ENCODE results near the gene KCNK3.

KCNK3 gene

DNA sequence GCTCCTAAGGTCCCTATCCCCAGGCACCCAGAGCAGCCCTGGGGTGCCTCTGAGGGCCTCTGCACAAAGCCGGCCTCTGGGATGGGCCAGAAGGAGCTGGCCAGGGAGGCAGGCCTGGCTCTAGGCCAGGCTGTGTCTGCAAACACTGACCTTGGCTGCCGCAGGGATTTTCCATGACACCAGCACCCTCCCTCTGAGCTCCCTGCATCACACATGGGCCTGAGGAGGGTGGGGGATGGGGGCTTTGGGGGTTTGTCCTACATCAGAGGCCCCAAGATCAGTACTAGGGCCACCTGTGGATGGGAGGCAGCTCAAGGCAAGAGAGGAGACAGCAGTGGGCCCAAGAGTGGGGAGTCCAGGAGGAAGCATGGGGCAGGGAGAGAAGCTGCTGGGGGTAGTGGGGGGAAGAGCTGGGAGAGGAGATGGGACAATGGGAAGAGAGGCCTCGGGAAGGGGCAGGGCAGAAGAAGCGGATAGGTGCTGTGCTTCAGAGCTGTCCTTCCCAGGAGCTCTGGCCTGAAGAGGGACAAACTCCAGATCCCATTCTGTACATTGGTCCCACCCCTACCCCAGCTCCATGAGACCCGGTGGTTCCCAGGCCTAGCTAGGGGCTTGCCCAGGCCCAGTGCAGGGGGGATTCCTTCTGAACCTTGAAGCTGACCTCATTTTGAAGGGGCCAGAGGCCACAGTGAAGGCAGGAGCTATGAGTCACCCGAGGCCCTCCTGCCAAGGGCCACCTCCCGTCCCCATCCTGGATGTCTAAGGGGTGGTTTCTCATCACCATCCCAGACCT is 28.0 kb downstream of the KCNK3 start:
- Histone ChIP-seq H3K27me3 (ENCODE audit: insufficient read depth, low read depth) (no peaks in the 10 kb centered on the region), H3K79me2 (ENCODE audit: insufficient read depth, low read depth) (no peaks in the 10 kb centered on the region), H3K36me3 (ENCODE audit: insufficient read depth) (no peaks in the 10 kb centered on the region), H3K27ac (no peak overlapping the region), H3K4me3 (IDR thresholded peaks at IDR 0.05; ENCODE audit: insufficient read depth, low read depth, low read length) (no peak overlapping the region), H3K4me1 (ENCODE audit: low read depth, poor library complexity, severe bottlenecking) (no peaks in the 10 kb centered on the region), H3K9ac (no peak overlapping the region), H3K4me2 (no peak overlapping the region), H2AFZ (ENCODE audit: low read depth) (no peak overlapping the region), H4K20me1 (ENCODE audit: insufficient read depth) (no peaks in the 10 kb centered on the region)
- TF ChIP-seq, protein P1, sequence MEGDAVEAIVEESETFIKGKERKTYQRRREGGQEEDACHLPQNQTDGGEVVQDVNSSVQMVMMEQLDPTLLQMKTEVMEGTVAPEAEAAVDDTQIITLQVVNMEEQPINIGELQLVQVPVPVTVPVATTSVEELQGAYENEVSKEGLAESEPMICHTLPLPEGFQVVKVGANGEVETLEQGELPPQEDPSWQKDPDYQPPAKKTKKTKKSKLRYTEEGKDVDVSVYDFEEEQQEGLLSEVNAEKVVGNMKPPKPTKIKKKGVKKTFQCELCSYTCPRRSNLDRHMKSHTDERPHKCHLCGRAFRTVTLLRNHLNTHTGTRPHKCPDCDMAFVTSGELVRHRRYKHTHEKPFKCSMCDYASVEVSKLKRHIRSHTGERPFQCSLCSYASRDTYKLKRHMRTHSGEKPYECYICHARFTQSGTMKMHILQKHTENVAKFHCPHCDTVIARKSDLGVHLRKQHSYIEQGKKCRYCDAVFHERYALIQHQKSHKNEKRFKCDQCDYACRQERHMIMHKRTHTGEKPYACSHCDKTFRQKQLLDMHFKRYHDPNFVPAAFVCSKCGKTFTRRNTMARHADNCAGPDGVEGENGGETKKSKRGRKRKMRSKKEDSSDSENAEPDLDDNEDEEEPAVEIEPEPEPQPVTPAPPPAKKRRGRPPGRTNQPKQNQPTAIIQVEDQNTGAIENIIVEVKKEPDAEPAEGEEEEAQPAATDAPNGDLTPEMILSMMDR (conservative IDR thresholded peaks at IDR 0.05; ENCODE audit: low read depth, low read length) = no peak

DNA sequence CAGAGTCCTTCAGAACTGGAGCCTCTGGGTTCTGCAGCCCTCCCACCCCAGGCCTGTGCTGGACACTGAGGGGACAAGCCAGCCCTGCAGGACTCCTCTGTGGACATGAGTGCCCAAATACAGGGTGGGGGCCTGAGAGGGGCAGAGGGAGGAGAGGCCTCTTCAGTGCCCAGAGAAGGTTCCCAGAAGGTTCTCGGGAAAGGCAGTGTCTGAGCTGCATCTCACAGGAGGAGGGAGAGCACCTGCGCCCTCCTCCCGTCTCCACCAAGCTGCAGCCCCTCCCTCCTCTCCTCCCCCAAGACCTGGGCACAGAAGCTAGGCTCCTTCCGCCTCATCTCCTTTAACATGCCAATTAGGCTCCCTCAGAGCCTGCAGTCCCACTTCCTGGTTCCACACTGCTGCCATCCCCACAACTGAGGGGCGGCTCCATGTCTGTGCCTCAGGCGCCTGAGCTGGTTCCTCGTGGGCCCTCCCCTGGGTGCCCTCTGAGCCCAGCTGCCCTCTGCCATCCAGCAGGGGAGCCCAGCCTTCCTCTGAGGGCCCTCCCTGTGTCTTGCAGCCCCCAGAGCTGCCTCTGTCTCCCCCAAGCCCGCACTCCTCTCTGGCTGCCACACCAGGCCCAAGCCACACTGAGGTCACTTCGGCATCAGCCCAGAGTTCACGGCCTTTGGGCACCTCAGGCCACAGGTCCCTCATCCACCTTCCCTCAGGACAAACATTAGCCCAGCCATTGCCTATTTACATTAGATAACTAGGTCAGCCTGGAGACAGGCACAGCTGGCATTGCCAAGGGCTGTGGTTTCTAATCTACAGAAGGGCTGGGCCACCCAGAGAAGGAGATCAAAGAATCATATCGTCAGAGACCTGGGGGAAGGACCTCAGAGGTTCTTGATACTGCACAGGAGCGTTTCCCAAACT is 28.9 kb downstream of the KCNK3 start:
- no peaks in the 10 kb centered on the region for H3K27me3 ChIP-seq (ENCODE audit: insufficient read depth, low read depth)
- no peak overlapping the region for H3K4me2 ChIP-seq
- H2AFZ ChIP-seq (ENCODE audit: low read depth) = no peak overlapping the region
- no peaks in the 10 kb centered on the region for H3K79me2 ChIP-seq (ENCODE audit: insufficient read depth, low read depth)
- H3K36me3 ChIP-seq (ENCODE audit: insufficient read depth) = no peaks in the 10 kb centered on the region
- H3K9ac ChIP-seq = no peak overlapping the region
- TF ChIP-seq, protein P1 (conservative IDR thresholded peaks at IDR 0.05; ENCODE audit: low read depth, low read length) = no peak
- H3K4me3 ChIP-seq (IDR thresholded peaks at IDR 0.05; ENCODE audit: insufficient read depth, low read depth, low read length) = no peak overlapping the region
- H3K27ac ChIP-seq = no peak overlapping the region
- no peaks in the 10 kb centered on the region for H3K4me1 ChIP-seq (ENCODE audit: low read depth, poor library complexity, severe bottlenecking)
- H4K20me1 ChIP-seq (ENCODE audit: insufficient read depth) = no peaks in the 10 kb centered on the region

DNA sequence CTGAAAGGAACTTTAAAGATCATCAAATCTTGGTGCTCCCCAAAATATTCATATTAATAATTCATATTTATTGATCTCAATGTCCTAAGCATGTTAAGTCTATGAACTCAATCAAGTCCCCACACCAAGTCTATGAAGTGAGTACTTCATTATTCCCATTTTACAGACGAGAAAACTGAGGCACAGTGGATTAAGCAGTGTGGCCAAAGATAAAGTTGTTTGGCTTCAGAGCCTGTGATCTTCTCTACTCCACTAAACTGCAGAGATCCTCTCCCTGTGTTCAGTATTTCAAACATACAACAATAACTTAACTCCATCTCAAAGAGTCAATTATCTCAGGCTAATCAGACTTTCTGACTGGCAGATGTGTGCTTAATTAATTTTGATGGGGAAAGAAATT is 29.8 kb downstream of the KCNK3 start:
- no peaks in the 10 kb centered on the region for H3K27me3 ChIP-seq (ENCODE audit: insufficient read depth, low read depth)
- no peak overlapping the region for H3K4me2 ChIP-seq
- H3K79me2 ChIP-seq (ENCODE audit: insufficient read depth, low read depth) = no peaks in the 10 kb centered on the region
- TF ChIP-seq, protein P1 (conservative IDR thresholded peaks at IDR 0.05; ENCODE audit: low read depth, low read length) = no peak
- no peak overlapping the region for H2AFZ ChIP-seq (ENCODE audit: low read depth)
- H3K9ac ChIP-seq = no peak overlapping the region
- no peak overlapping the region for H3K4me3 ChIP-seq (IDR thresholded peaks at IDR 0.05; ENCODE audit: insufficient read depth, low read depth, low read length)
- H3K36me3 ChIP-seq (ENCODE audit: insufficient read depth) = no peaks in the 10 kb centered on the region
- no peak overlapping the region for H3K27ac ChIP-seq
- no peaks in the 10 kb centered on the region for H4K20me1 ChIP-seq (ENCODE audit: insufficient read depth)
- no peaks in the 10 kb centered on the region for H3K4me1 ChIP-seq (ENCODE audit: low read depth, poor library complexity, severe bottlenecking)

DNA sequence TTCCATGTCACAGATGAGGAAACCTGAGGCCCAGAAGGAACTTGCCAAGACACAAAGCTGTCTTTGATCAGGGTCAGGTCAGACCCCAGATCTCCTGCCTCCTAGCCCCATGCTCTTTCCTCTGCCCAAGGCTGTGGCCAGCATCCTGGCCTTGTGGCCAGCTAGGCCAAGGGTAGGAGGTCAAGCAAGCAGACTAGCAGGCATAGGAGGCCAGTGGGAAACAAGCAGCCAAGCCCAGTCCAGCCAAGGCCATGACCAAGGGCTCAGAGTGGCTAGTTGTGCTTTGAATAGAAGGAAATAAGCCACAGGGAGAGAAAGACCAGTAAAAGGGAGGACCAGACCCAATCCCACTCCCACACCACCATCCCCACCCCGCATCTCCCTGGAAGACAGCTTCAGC is 30.4 kb downstream of the KCNK3 start:
- Histone ChIP-seq H3K4me1 (ENCODE audit: low read depth, poor library complexity, severe bottlenecking) (no peaks in the 10 kb centered on the region), H3K36me3 (ENCODE audit: insufficient read depth) (no peaks in the 10 kb centered on the region), H4K20me1 (ENCODE audit: insufficient read depth) (no peaks in the 10 kb centered on the region), H3K4me2 (no peak overlapping the region), H3K27ac (no peak overlapping the region), H2AFZ (ENCODE audit: low read depth) (no peak overlapping the region), H3K9ac (no peak overlapping the region), H3K4me3 (IDR thresholded peaks at IDR 0.05; ENCODE audit: insufficient read depth, low read depth, low read length) (no peak overlapping the region), H3K79me2 (ENCODE audit: insufficient read depth, low read depth) (no peaks in the 10 kb centered on the region), H3K27me3 (ENCODE audit: insufficient read depth, low read depth) (no peaks in the 10 kb centered on the region)
- TF ChIP-seq, protein P1 (conservative IDR thresholded peaks at IDR 0.05; ENCODE audit: low read depth, low read length) = no peak

Measured in KMS-11 (cell line).